Lower lobe of right lung (tissue), 2 donors: ENCODE results near the gene TNFRSF8. TPM values are rescaled to one million over a fixed set of nuclear protein-coding genes. Genes with fewer than 3 reads are reported as not detected.

Experiments used
- ATAC-seq, 2 donors: fragments of 200-7000 bp; cut with Tn5 transposase; one replicate each; pipeline ENCODE4 v1.9.1; 2020 to 2022; ENCODE audit warnings: mild to moderate bottlenecking in 2 of 2, moderate library complexity in 2 of 2
- DNase-seq: peaks from one replicate; pipeline ENCODE4 v3.0.0-alpha.2; 2020
- H3K27ac ChIP-seq: fragments of 200-600 bp; one replicate; pipeline ENCODE4 v1.8.0; 2022
- H3K27me3 ChIP-seq: fragments of 200-600 bp; one replicate; pipeline ENCODE4 v1.8.0; 2022; ENCODE audit warnings: low read depth
- H3K36me3 ChIP-seq: fragments of 200-600 bp; one replicate; pipeline ENCODE4 v1.8.0; 2022; ENCODE audit warnings: mild to moderate bottlenecking
- H3K4me1 ChIP-seq: fragments of 200-600 bp; one replicate; pipeline ENCODE4 v1.8.0; 2022
- H3K4me3 ChIP-seq: fragments of 200-600 bp; one replicate; pipeline ENCODE4 v1.8.0; 2022; ENCODE audit warnings: mild to moderate bottlenecking
- H3K9me3 ChIP-seq: fragments of 200-600 bp; one replicate; pipeline ENCODE4 v1.8.0; 2022
- CTCF ChIP-seq: fragments of 200-600 bp; IDR thresholded peaks from one replicate; pipeline ENCODE4 v1.8.0; 2022; ENCODE audit warnings: antibody characterized with exemption, mild to moderate bottlenecking
- intact Hi-C: fragments of 100-400 bp; cut with DNase I; formaldehyde crosslinking; loops from one replicate; pipeline ENCODE4 v1.11.0; 2022
- total RNA-seq: library from RNA; stranded (reverse); fragmentation: NEBNext Ultra II Directional; extraction: Animal tissue kit (Norgen Biotek cat#: 25700); gene quantifications from one replicate; pipeline ENCODE4 v1.2.1, GENCODE V29; 2021
- donor health status: DM: no; HTN: yes; CAD: no; lungs with severe emphysema.

The TNFRSF8 gene
- total RNA-seq, 1 donor from 2014 or later, result 2.7 TPM

- H3K4me1 ChIP-seq, result no peaks in the 10 kb centered on the region
- H3K9me3 ChIP-seq, result no peaks in the 10 kb centered on the region
- intact Hi-C loops, result no loop called here
- no peaks in the 10 kb centered on the region for H3K27me3 ChIP-seq
- DNase-seq (no peak), ATAC-seq (no peak)
- H3K36me3 ChIP-seq, result no peaks in the 10 kb centered on the region
- no peak overlapping the region for H3K27ac ChIP-seq
- no peak for TF ChIP-seq CTCF
- no peak overlapping the region for H3K4me3 ChIP-seq
Observed at GRCh38 chr1:12112711-12113161, 49.6 kb downstream of the TNFRSF8 start.

GRCh38 chr1:12113433-12114339 is 50.6 kb downstream of the TNFRSF8 start:
- no peaks in the 10 kb centered on the region for H3K27me3 ChIP-seq
- no peaks in the 10 kb centered on the region for H3K36me3 ChIP-seq
- no peak for TF ChIP-seq CTCF
- DNase-seq, result no peak
- no peaks in the 10 kb centered on the region for H3K9me3 ChIP-seq
- H3K27ac ChIP-seq, result no peak overlapping the region
- ATAC-seq, result no peak
- H3K4me3 ChIP-seq, result no peak overlapping the region
- H3K4me1 ChIP-seq, result no peaks in the 10 kb centered on the region
- intact Hi-C loops, result no loop called here

- ATAC-seq (no peak), DNase-seq (no peak)
- intact Hi-C loops, result no loop called here
- Histone ChIP-seq H3K27ac (no peak overlapping the region), H3K4me1 (no peaks in the 10 kb centered on the region), H3K36me3 (no peaks in the 10 kb centered on the region), H3K9me3 (no peaks in the 10 kb centered on the region), H3K27me3 (no peaks in the 10 kb centered on the region), H3K4me3 (no peak overlapping the region)
- no peak for TF ChIP-seq CTCF
Observed at GRCh38 chr1:12114340-12114683, 51.2 kb downstream of the TNFRSF8 start.

- no peaks in the 10 kb centered on the region for H3K27me3 ChIP-seq
- H3K36me3 ChIP-seq, result no peaks in the 10 kb centered on the region
- no peaks in the 10 kb centered on the region for H3K9me3 ChIP-seq
- no peak overlapping the region for H3K27ac ChIP-seq
- intact Hi-C loops, result no loop called here
- H3K4me3 ChIP-seq, result no peak overlapping the region
- TF ChIP-seq CTCF, result no peak
- H3K4me1 ChIP-seq, result no peaks in the 10 kb centered on the region
- no peak for ATAC-seq
- no peak for DNase-seq
Observed at GRCh38 chr1:12114916-12115315, 51.8 kb downstream of the TNFRSF8 start.

- DNase-seq (no peak), ATAC-seq (no peak)
- Histone ChIP-seq H3K36me3 (no peaks in the 10 kb centered on the region), H3K4me1 (peaks cover 15% of the 10 kb centered on the region), H3K27ac (no peak overlapping the region), H3K4me3 (no peak overlapping the region), H3K27me3 (peaks cover 6% of the 10 kb centered on the region), H3K9me3 (no peaks in the 10 kb centered on the region)
- intact Hi-C loops, result no loop called here
- no peak for TF ChIP-seq CTCF
Observed at GRCh38 chr1:12121212-12122003, 58.3 kb downstream of the TNFRSF8 start.
